Spleen (tissue), 7 donors: ENCODE results near the gene CCDC148.

ENCODE experiments used
- POLR2A ChIP-seq, 3 donors: fragments of 450-650 bp; IDR thresholded peaks; one replicate each; pipeline ENCODE4 v1.5.1; 2017; ENCODE audit warnings: antibody characterized with exemption in 3 of 3, mild to moderate bottlenecking in 1 of 3
- POLR2AphosphoS5 ChIP-seq, 3 donors: sonication (generic); formaldehyde crosslinking; IDR thresholded peaks; one replicate each; pipeline ENCODE4 v1.5.1; 2017; ENCODE audit warnings: antibody characterized with exemption in 3 of 3
- TF ChIP-seq, protein P1 (sequence below), 11 experiments: fragments of 200-600 bp in 7 of 11; fragments of 450-650 bp in 4 of 11; sonication (generic) in 4 of 11; IDR thresholded peaks in 8 of 11; conservative IDR thresholded peaks in 3 of 11; 1 replicate in 7 of 11; 2 replicates in 4 of 11; pipeline versions ENCODE4 v1.4.0 to v1.8.0; 2016 to 2021; ENCODE audit warnings: antibody characterized with exemption in 11 of 11, inconsistent platforms in 4 of 11, mild to moderate bottlenecking in 1 of 11
- donor health status: DM: no; HTN: no; CAD: no; lungs with moderate emphysema.
- donor health status: DM: no; HTN: no; CAD: no.
- donor health status: DM: no; HTN: no; CAD: no.

DNA sequence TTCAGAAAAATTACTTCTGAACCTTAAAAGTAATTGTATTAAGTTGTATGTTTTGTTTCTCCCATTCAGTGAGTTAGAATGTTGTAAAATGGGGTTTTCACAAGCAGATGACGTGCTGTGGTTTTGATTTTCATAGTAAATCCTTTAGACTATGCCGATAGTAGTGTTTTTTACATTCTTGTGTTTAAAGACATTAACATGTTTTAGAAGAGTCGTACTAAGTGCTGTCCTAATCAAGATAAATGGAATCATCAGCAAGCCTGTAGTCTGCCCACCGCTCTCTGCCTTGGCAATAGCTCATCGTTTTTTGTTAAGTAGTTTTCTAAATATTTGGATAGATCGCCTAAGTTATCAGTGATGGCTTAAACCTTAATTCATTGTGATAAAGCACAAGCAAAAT lies 21.7 kb upstream of the CCDC148 start:
- TF ChIP-seq, protein P1, sequence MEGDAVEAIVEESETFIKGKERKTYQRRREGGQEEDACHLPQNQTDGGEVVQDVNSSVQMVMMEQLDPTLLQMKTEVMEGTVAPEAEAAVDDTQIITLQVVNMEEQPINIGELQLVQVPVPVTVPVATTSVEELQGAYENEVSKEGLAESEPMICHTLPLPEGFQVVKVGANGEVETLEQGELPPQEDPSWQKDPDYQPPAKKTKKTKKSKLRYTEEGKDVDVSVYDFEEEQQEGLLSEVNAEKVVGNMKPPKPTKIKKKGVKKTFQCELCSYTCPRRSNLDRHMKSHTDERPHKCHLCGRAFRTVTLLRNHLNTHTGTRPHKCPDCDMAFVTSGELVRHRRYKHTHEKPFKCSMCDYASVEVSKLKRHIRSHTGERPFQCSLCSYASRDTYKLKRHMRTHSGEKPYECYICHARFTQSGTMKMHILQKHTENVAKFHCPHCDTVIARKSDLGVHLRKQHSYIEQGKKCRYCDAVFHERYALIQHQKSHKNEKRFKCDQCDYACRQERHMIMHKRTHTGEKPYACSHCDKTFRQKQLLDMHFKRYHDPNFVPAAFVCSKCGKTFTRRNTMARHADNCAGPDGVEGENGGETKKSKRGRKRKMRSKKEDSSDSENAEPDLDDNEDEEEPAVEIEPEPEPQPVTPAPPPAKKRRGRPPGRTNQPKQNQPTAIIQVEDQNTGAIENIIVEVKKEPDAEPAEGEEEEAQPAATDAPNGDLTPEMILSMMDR (IDR thresholded peaks at IDR 0.05 in 8 of 11, conservative IDR thresholded peaks at IDR 0.05 in 3 of 11) = no peak
- TF ChIP-seq POLR2A (IDR thresholded peaks at IDR 0.05) (no peak), POLR2AphosphoS5 (IDR thresholded peaks at IDR 0.05) (no peak)
